K562 (cell line): Measurements from ENCODE around the gene APOM. TPM values are rescaled to one million over a fixed set of nuclear protein-coding genes. Genes with fewer than 3 reads are reported as not detected.
A peak's percentile ranks its signal among the peaks of the same experiment; 100 is the strongest.

Source experiments
- BRF1 ChIP-seq: IDR thresholded peaks from 3 replicates; pipeline ENCODE4 v1.6.1; 2011; ENCODE audit warnings: borderline replicate concordance, mild to moderate bottlenecking; ENCODE audit not compliant: insufficient read length; ENCODE audit errors: extremely low read depth
- ERF ChIP-seq: fragments of 450-650 bp; formaldehyde crosslinking; IDR thresholded peaks from 2 replicates; pipeline ENCODE4 v1.4.0; 2020; ENCODE audit warnings: mild to moderate bottlenecking, mixed read lengths
- HDAC2 ChIP-seq: fragments of 450-650 bp; IDR thresholded peaks from 2 replicates; pipeline ENCODE4 v1.6.1; 2016; ENCODE audit warnings: mild to moderate bottlenecking
- KHSRP ChIP-seq: fragments of 450-650 bp; IDR thresholded peaks from 2 replicates; pipeline ENCODE4 v1.6.1; 2017
- MITF ChIP-seq: IDR thresholded peaks from 2 replicates; pipeline ENCODE4 v1.6.1; 2014; ENCODE audit warnings: antibody characterized with exemption
- NCOA1 ChIP-seq: fragments of 450-650 bp; IDR thresholded peaks from 2 replicates; pipeline ENCODE4 v1.6.1; 2016; ENCODE audit warnings: low read depth
- NCOA2 ChIP-seq, 2 experiments: fragments of 450-650 bp; IDR thresholded peaks; 2 replicates each; pipeline ENCODE4 v1.6.1; 2018; ENCODE audit warnings: mild to moderate bottlenecking in 2 of 2, moderate library complexity in 1 of 2; ENCODE audit not compliant: partially characterized antibody in 2 of 2
- NEUROD1 ChIP-seq: fragments of 150-350 bp; IDR thresholded peaks from 2 replicates; pipeline ENCODE4 v1.6.1; 2014; ENCODE audit warnings: borderline replicate concordance, low read length, low read depth; ENCODE audit not compliant: partially characterized antibody
- NR2F6 ChIP-seq: fragments of 450-650 bp; formaldehyde crosslinking; IDR thresholded peaks from 2 replicates; pipeline ENCODE4 v1.4.0; 2020; ENCODE audit warnings: mild to moderate bottlenecking
- PCBP2 ChIP-seq: fragments of 200-400 bp; formaldehyde crosslinking; IDR thresholded peaks from 2 replicates; pipeline ENCODE4 v1.6.1; 2018; ENCODE audit warnings: low read length, low read depth, mild to moderate bottlenecking, moderate library complexity; ENCODE audit not compliant: poor library complexity, severe bottlenecking
- PHB2 ChIP-seq: fragments of 450-650 bp; IDR thresholded peaks from 2 replicates; pipeline ENCODE4 v1.6.1; 2017; ENCODE audit warnings: low read depth
- PTBP1 ChIP-seq: fragments of 200-400 bp; formaldehyde crosslinking; IDR thresholded peaks from 2 replicates; pipeline ENCODE4 v1.6.1; 2017; ENCODE audit warnings: low read depth, low read length
- SMAD1 ChIP-seq: fragments of 150-350 bp; IDR thresholded peaks from 2 replicates; pipeline ENCODE4 v1.6.1; 2014; ENCODE audit warnings: low read length, low read depth; ENCODE audit not compliant: partially characterized antibody
- SMAD4 ChIP-seq: fragments of 250-450 bp; sonication (Bioruptor Pico); conservative IDR thresholded peaks from 2 replicates; pipeline ENCODE4 v1.8.0; 2021; ENCODE audit warnings: inconsistent platforms, mild to moderate bottlenecking, moderate library complexity
- SMARCB1 ChIP-seq: IDR thresholded peaks from 2 replicates; pipeline ENCODE4 v1.6.1; 2011; ENCODE audit warnings: improper control_type of control experiment, low read depth; ENCODE audit not compliant: insufficient read length
- SRSF1 ChIP-seq: fragments of 200-400 bp; formaldehyde crosslinking; IDR thresholded peaks from 2 replicates; pipeline ENCODE4 v1.6.1; 2017; ENCODE audit warnings: mild to moderate bottlenecking, low read depth, low read length, moderate library complexity
- TFAM ChIP-seq: fragments of 250-450 bp; sonication (Bioruptor Pico); conservative IDR thresholded peaks from 2 replicates; pipeline ENCODE4 v1.5.0; 2021; ENCODE audit warnings: mild to moderate bottlenecking, moderate library complexity
- THAP12 ChIP-seq: fragments of 250-450 bp; sonication (Bioruptor Pico); IDR thresholded peaks from 2 replicates; pipeline ENCODE4 v1.9.0; 2021; ENCODE audit warnings: mild to moderate bottlenecking, inconsistent platforms
- USF2 ChIP-seq: sonication (generic); formaldehyde crosslinking; IDR thresholded peaks from 2 replicates; pipeline ENCODE4 v1.5.0; 2020; ENCODE audit warnings: missing genetic modification reagents
- XRCC3 ChIP-seq: fragments of 450-650 bp; IDR thresholded peaks from 2 replicates; pipeline ENCODE4 v1.6.1; 2017; ENCODE audit warnings: mild to moderate bottlenecking, moderate library complexity
- ZBTB43 ChIP-seq: sonication (generic); formaldehyde crosslinking; IDR thresholded peaks from 2 replicates; pipeline ENCODE4 v1.8.0; 2023; ENCODE audit warnings: mild to moderate bottlenecking, missing genetic modification reagents
- ZNF12 ChIP-seq: sonication (generic); formaldehyde crosslinking; IDR thresholded peaks from 2 replicates; pipeline ENCODE4 v1.4.0; 2020; ENCODE audit warnings: mild to moderate bottlenecking, missing genetic modification reagents
- ZNF707 ChIP-seq: fragments of 250-450 bp; sonication (Bioruptor Pico); conservative IDR thresholded peaks from 2 replicates; pipeline ENCODE4 v1.8.0; 2022; ENCODE audit warnings: inconsistent platforms, mild to moderate bottlenecking, moderate library complexity
- polyA plus RNA-seq, 8 experiments: library from polyadenylated mRNA; depleted of rRNA in 4 of 8; stranded (reverse) in 5 of 8; unstranded in 3 of 8; fragments of >200 nt; fragmentation: Nextera tagmentation in 2 of 8; fragmentation: Illumina TruSeq in 1 of 8; extraction: Ambion mirVana in 2 of 8; extraction: Trizol in 1 of 8; gene quantifications; 2 replicates each; pipeline versions ENCODE4 v1.2.1 to v1.2.3, GENCODE V29; 2011 to 2014; ENCODE audit warnings: inconsistent platforms in 1 of 8, missing spikeins in 1 of 8
- total RNA-seq, 7 experiments: library from RNA; depleted of rRNA in 6 of 7; stranded (reverse); fragments of >200 nt in 6 of 7; fragmentation: Illumina TruSeq in 2 of 7; extraction: Trizol in 2 of 7; gene quantifications; 2 replicates each; pipeline versions ENCODE4 v1.2.1 to v1.2.3, GENCODE V29; 2011 to 2021; ENCODE audit warnings: low replicate concordance in 1 of 7

Gene APOM
- total and polyA plus RNA-seq, 9 of the 15 experiments (the other 6 are each of a cell fraction or from before 2014, with no cell fraction given), result 5.7 to 24.3 (median 10.4) TPM

GRCh38 chr6:31665501-31666336 lies 10.0 kb downstream of the APOM start, which contains the start of gene CSNK2B (continued):
- TF ChIP-seq THAP12 (CRISPR knock-in tag) (peak; percentile 97), BRF1 (no peak), ZNF707 (CRISPR knock-in tag) (0 out of 2 replicates have a peak, but pooled peaks have one; percentile 19), SRSF1 (no peak), NCOA2 (IDR thresholded peaks at IDR 0.05; ENCODE audit: partially characterized antibody in 2 of 2) (no peak), NR2F6 (CRISPR knock-in tag) (peak; percentile 84), KHSRP (no peak), SMAD4 (CRISPR knock-in tag) (peak; percentile 57), MITF (peak; percentile 56; the same call in 1 of the 2 replicates), SMAD1 (peak; percentile 88), ZNF12 (no peak; the same call in 1 of the 2 replicates), NCOA1 (peak; percentile 27; the same call in 1 of the 2 replicates), USF2 (no peak), PHB2 (no peak), ERF (peak; percentile 88; the same call in 1 of the 2 replicates), PTBP1 (peak; percentile 80; the same call in 1 of the 2 replicates), XRCC3 (no peak), TFAM (CRISPR knock-in tag) (no peak), NEUROD1 (peak; percentile 68), SMARCB1 (no peak), HDAC2 (peak; percentile 89), PCBP2 (no peak), ZBTB43 (CRISPR knock-in tag) (peak; percentile 6; the same call in 1 of the 2 replicates)
